ENCODE measurements around the gene YY1. TPM values are rescaled to one million over a fixed set of nuclear protein-coding genes. Genes with fewer than 3 reads are reported as not detected.

The YY1 gene
- total RNA-seq, 1 donor from 2014 or later, result 77.2 TPM

GRCh38 chr14:100325958-100326357, 87.0 kb downstream of the YY1 start:
- H3K27ac Mint-ChIP-seq (ENCODE audit: unreplicated experiment), result no peak overlapping the region
- no peaks in the 10 kb centered on the region for H3K9me3 Mint-ChIP-seq (ENCODE audit: unreplicated experiment)
- no peaks in the 10 kb centered on the region for H3K36me3 Mint-ChIP-seq (ENCODE audit: unreplicated experiment)
- no peaks in the 10 kb centered on the region for H3K4me1 Mint-ChIP-seq (ENCODE audit: unreplicated experiment)
- no peak for TF ChIP-seq CTCF (IDR thresholded peaks at IDR 0.05)
- H3K4me3 Mint-ChIP-seq (ENCODE audit: unreplicated experiment), result no peak overlapping the region
- H3K27me3 Mint-ChIP-seq (ENCODE audit: unreplicated experiment), result no peaks in the 10 kb centered on the region
- DNase-seq (ENCODE audit: extremely low spot score, unreplicated experiment), result no peak

GRCh38 chr14:100327128-100327527, 88.2 kb downstream of the YY1 start:
- TF ChIP-seq CTCF (IDR thresholded peaks at IDR 0.05), result no peak
- no peaks in the 10 kb centered on the region for H3K36me3 Mint-ChIP-seq (ENCODE audit: unreplicated experiment)
- H3K4me3 Mint-ChIP-seq (ENCODE audit: unreplicated experiment), result no peak overlapping the region
- DNase-seq (ENCODE audit: extremely low spot score, unreplicated experiment), result no peak
- H3K4me1 Mint-ChIP-seq (ENCODE audit: unreplicated experiment), result no peaks in the 10 kb centered on the region
- H3K9me3 Mint-ChIP-seq (ENCODE audit: unreplicated experiment), result no peaks in the 10 kb centered on the region
- no peaks in the 10 kb centered on the region for H3K27me3 Mint-ChIP-seq (ENCODE audit: unreplicated experiment)
- no peak overlapping the region for H3K27ac Mint-ChIP-seq (ENCODE audit: unreplicated experiment)

- DNase-seq (ENCODE audit: extremely low spot score, unreplicated experiment), result no peak
- no peak for TF ChIP-seq CTCF (IDR thresholded peaks at IDR 0.05)
- Mint-ChIP-seq H3K27ac (ENCODE audit: unreplicated experiment) (no peak overlapping the region), H3K27me3 (ENCODE audit: unreplicated experiment) (no peaks in the 10 kb centered on the region), H3K4me1 (ENCODE audit: unreplicated experiment) (no peaks in the 10 kb centered on the region), H3K36me3 (ENCODE audit: unreplicated experiment) (peaks cover 3% of the 10 kb centered on the region), H3K4me3 (ENCODE audit: unreplicated experiment) (no peak overlapping the region), H3K9me3 (ENCODE audit: unreplicated experiment) (no peaks in the 10 kb centered on the region)
These were observed 89.7 kb downstream of the YY1 start for GRCh38 chr14:100328495-100329163.

GRCh38 chr14:100329233-100330006, 90.5 kb downstream of the YY1 start:
- DNase-seq (ENCODE audit: extremely low spot score, unreplicated experiment), result no peak
- no peaks in the 10 kb centered on the region for H3K9me3 Mint-ChIP-seq (ENCODE audit: unreplicated experiment)
- no peaks in the 10 kb centered on the region for H3K27me3 Mint-ChIP-seq (ENCODE audit: unreplicated experiment)
- no peaks in the 10 kb centered on the region for H3K4me1 Mint-ChIP-seq (ENCODE audit: unreplicated experiment)
- no peak overlapping the region for H3K27ac Mint-ChIP-seq (ENCODE audit: unreplicated experiment)
- H3K4me3 Mint-ChIP-seq (ENCODE audit: unreplicated experiment), result no peak overlapping the region
- peaks cover 5% of the 10 kb centered on the region for H3K36me3 Mint-ChIP-seq (ENCODE audit: unreplicated experiment)
- TF ChIP-seq CTCF (IDR thresholded peaks at IDR 0.05), result no peak

- H3K27ac Mint-ChIP-seq (ENCODE audit: unreplicated experiment), result no peak overlapping the region
- TF ChIP-seq CTCF (IDR thresholded peaks at IDR 0.05), result no peak
- no peaks in the 10 kb centered on the region for H3K27me3 Mint-ChIP-seq (ENCODE audit: unreplicated experiment)
- DNase-seq (ENCODE audit: extremely low spot score, unreplicated experiment), result no peak
- H3K4me3 Mint-ChIP-seq (ENCODE audit: unreplicated experiment), result no peak overlapping the region
- peaks cover 7% of the 10 kb centered on the region for H3K36me3 Mint-ChIP-seq (ENCODE audit: unreplicated experiment)
- no peaks in the 10 kb centered on the region for H3K4me1 Mint-ChIP-seq (ENCODE audit: unreplicated experiment)
- no peaks in the 10 kb centered on the region for H3K9me3 Mint-ChIP-seq (ENCODE audit: unreplicated experiment)
These were observed 91.0 kb downstream of the YY1 start for GRCh38 chr14:100330007-100330344.

All from osteocyte (in vitro differentiated cells).